Calu3 (cell line): ENCODE data around the gene GRIN1. TPM values are rescaled to one million over a fixed set of nuclear protein-coding genes. Genes with fewer than 3 reads are reported as not detected.
A peak's percentile ranks its signal among the peaks of the same experiment; 100 is the strongest.

Source experiments
- BruUV-seq: library from RNA; stranded (reverse); fragments of 400-500 nt; replicated peaks from 2 replicates; lab custom pipeline; 2021; lab: Mats Ljungman, UMichigan
- CTCF ChIA-PET: fragments of 300-600 bp; sonication (Branson Sonifier 250); formaldehyde crosslinking; loops from one replicate; lab custom pipeline; 2022; ENCODE audit warnings: antibody characterized with exemption; lab: Charles Lee
- DNase-seq: peaks from one replicate; pipeline ENCODE4 v3.0.0; 2022
- H3K27ac Mint-ChIP-seq: one replicate; pipeline ENCODE4 v1.8.0; 2022; ENCODE audit warnings: mixed read lengths; ENCODE audit not compliant: unreplicated experiment
- H3K27me3 Mint-ChIP-seq: one replicate; pipeline ENCODE4 v1.8.0; 2022; ENCODE audit warnings: mixed read lengths; ENCODE audit not compliant: unreplicated experiment
- H3K36me3 Mint-ChIP-seq: one replicate; pipeline ENCODE4 v1.8.0; 2022; ENCODE audit warnings: mild to moderate bottlenecking, moderate library complexity, mixed read lengths; ENCODE audit not compliant: insufficient read depth, unreplicated experiment
- H3K4me1 Mint-ChIP-seq: one replicate; pipeline ENCODE4 v1.8.0; 2022; ENCODE audit warnings: mild to moderate bottlenecking, low read depth, mixed read lengths; ENCODE audit not compliant: unreplicated experiment
- H3K4me3 Mint-ChIP-seq: one replicate; pipeline ENCODE4 v1.8.0; 2022; ENCODE audit warnings: mild to moderate bottlenecking, low read depth, moderate library complexity, mixed read lengths; ENCODE audit not compliant: unreplicated experiment
- H3K9me3 Mint-ChIP-seq: one replicate; pipeline ENCODE4 v1.8.0; 2022; ENCODE audit warnings: low read depth, mixed read lengths; ENCODE audit not compliant: unreplicated experiment
- intact Hi-C: fragments of 100-400 bp; cut with micrococcal nuclease; formaldehyde crosslinking; loops from one replicate; pipeline ENCODE4 v1.10.0; 2022; ENCODE audit not compliant: unreplicated experiment
- total RNA-seq: library from RNA; stranded (reverse); gene quantifications from 2 replicates; pipeline ENCODE4 v1.2.3, GENCODE V29; 2022
- TF ChIP-seq, protein P1 (sequence below): fragments of 200-600 bp; IDR thresholded peaks from one replicate; pipeline ENCODE4 v1.8.0; 2022; ENCODE audit warnings: antibody characterized with exemption; ENCODE audit not compliant: unreplicated experiment

GRIN1 gene
- total RNA-seq, 1 experiment from 2014 or later: 0.54 TPM

DNA sequence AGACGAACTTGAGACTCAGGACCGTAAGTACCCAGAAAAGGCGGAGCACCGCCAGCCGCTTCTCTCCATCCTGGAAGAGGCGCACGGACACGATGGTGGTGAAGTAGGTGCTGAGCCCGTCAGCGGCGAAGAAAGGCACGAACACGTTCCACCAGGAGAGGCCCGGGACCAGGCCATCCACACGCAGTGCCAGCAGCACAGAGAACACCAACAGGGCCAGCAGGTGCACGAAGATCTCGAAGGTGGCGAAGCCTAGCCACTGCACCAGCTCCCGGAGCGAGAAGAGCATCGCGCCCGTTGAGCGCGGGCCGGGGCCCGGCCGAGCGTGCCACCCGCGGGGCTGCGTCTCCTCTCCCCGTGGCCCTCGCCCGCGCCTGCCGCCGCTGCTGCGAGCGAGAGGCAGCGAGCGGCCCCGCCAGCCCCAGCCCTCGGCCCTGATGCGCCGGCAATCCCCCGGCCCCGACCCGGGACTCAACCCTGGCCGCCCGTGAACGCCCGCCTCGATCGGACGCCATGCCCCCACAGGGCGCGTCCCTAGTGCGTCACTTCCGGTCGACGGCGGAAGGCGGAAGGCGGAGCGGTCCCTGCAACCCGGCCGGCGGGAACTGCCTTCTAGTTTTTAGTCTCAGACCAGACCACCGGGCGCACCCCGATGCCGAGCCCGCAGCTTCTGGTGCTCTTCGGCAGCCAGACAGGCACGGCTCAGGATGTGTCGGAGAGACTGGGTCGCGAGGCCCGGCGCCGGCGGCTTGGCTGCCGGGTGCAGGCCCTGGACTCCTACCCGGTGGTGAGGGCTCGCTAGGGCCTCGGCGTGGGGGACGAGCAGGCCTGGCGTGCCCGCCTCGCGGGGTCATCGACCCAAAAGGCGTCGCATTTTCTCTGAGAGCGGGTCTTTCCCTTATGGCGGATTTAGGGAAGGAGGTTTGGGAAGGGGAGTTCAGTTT, 66.4 kb downstream of the GRIN1 start, which contains the start of the genes NDOR1 and TMEM203:
Gene NDOR1, plus strand, starts transcription at position 575 of the 944 bp plus-strand sequence. Its CDS starts 78 bp downstream, at position 653.
Gene TMEM203, minus strand, starts transcription at position 523 of the 944 bp plus-strand sequence. Its CDS starts 234 bp downstream, at position 289.
- H3K4me1 Mint-ChIP-seq: peaks cover 17% of the 10 kb centered on the region
- TSS peak; percentile 88 for BruUV-seq
- H3K4me3 Mint-ChIP-seq: peak within 1 kb of the TSS; percentile 92
- intact Hi-C loops: no loop called here
- peak within 1 kb of the TSS; percentile 84 for H3K27ac Mint-ChIP-seq
- no peaks in the 10 kb centered on the region for H3K27me3 Mint-ChIP-seq
- peak; percentile 87 for DNase-seq
- no peaks in the 10 kb centered on the region for H3K9me3 Mint-ChIP-seq
- peaks cover 49% of the 10 kb centered on the region for H3K36me3 Mint-ChIP-seq
- TF ChIP-seq, protein P1, sequence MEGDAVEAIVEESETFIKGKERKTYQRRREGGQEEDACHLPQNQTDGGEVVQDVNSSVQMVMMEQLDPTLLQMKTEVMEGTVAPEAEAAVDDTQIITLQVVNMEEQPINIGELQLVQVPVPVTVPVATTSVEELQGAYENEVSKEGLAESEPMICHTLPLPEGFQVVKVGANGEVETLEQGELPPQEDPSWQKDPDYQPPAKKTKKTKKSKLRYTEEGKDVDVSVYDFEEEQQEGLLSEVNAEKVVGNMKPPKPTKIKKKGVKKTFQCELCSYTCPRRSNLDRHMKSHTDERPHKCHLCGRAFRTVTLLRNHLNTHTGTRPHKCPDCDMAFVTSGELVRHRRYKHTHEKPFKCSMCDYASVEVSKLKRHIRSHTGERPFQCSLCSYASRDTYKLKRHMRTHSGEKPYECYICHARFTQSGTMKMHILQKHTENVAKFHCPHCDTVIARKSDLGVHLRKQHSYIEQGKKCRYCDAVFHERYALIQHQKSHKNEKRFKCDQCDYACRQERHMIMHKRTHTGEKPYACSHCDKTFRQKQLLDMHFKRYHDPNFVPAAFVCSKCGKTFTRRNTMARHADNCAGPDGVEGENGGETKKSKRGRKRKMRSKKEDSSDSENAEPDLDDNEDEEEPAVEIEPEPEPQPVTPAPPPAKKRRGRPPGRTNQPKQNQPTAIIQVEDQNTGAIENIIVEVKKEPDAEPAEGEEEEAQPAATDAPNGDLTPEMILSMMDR: no peak
- CTCF ChIA-PET: interaction anchor here (1.1 to 1.5 kb wide), 3 partner anchors 16 to 32 kb away, joined by 3 to 4 read pairs (median 3); partner anchors contain the start of gene RNF224

DNA sequence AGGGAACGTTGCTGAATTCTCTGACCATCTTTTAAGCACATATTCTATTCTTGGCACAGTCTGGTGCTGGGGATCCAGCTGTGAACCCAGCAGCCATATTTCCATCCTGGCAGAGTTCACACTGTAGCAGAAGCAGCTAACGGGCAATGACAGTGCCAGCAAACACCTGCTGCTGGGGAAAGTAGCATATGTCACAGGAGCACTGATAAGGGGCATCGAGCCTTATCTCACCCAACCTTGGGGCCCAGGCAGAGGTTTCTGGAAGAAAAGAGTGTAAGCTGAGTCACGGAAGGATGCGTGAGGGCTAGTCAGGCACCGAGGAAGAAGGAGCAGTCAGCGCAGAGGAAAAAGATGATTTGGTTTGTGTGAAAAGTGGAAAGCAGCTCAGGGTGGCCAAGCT, 67.6 kb downstream of the GRIN1 start:
- no TSS peak for BruUV-seq
- intact Hi-C loops: no loop called here
- Mint-ChIP-seq H3K9me3 (no peaks in the 10 kb centered on the region), H3K36me3 (peaks cover 45% of the 10 kb centered on the region), H3K4me3 (peak overlapping the region; percentile 92), H3K27me3 (no peaks in the 10 kb centered on the region), H3K27ac (peak overlapping the region; percentile 84), H3K4me1 (peaks cover 17% of the 10 kb centered on the region)
- no peak for DNase-seq
- TF ChIP-seq, protein P1: no peak
- CTCF ChIA-PET: no interaction called here

DNA sequence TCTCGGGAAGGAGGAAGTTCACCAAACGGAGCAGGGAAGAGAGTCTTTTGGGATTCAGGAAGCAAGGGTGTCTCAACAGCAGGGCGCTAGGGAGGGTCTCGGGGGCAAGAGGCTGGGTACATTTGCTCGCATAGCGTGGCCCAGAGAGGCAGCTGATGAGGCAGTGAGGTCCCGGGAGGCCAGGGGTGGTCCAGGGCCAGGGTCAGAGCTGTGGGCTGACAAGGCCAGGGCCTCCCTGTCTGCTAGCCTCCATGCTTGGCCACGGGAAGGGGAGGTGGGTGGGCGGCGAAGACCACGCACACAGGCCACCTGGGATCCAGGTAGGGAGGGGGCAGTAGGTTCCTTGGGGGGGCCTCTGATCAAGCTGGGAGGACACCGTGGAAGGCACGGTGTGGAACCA, 72.6 kb downstream of the GRIN1 start:
- BruUV-seq: no TSS peak

DNA sequence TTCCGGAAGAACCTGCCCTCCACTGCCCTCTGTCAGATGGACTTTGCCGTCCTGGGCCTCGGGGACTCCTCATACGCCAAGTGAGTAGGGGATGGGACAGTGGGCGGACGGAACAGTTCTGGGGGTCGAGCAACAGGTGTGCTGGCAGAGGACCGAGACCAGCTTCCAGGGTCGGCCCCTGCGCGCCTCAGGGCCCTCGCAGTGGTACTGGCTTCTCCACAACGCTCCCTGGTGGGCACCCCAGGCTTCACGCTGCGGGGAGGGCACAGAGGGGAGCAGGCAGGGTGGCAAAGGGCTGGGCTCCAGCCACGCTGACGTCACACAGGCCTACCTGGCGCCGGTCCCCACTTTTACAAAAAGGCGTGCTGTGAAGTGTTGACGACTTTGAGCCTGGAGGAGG, 73.6 kb downstream of the GRIN1 start:
- Mint-ChIP-seq H3K9me3 (no peaks in the 10 kb centered on the region), H3K27ac (no peak overlapping the region), H3K27me3 (no peaks in the 10 kb centered on the region), H3K36me3 (peaks cover 29% of the 10 kb centered on the region), H3K4me1 (peaks cover 2% of the 10 kb centered on the region), H3K4me3 (no peak overlapping the region)
- BruUV-seq: no TSS peak
- DNase-seq: no peak
- CTCF ChIA-PET: no interaction called here
- intact Hi-C loops: no loop called here
- TF ChIP-seq, protein P1: no peak

More for the DNA sequence above, 72.6 kb downstream of the GRIN1 start:
- peaks cover 30% of the 10 kb centered on the region for H3K36me3 Mint-ChIP-seq
- peaks cover 12% of the 10 kb centered on the region for H3K4me1 Mint-ChIP-seq
- H3K4me3 Mint-ChIP-seq: no peak overlapping the region
- TF ChIP-seq, protein P1: no peak
- H3K27me3 Mint-ChIP-seq: no peaks in the 10 kb centered on the region
- CTCF ChIA-PET: no interaction called here
- no peaks in the 10 kb centered on the region for H3K9me3 Mint-ChIP-seq
- H3K27ac Mint-ChIP-seq: no peak overlapping the region
- intact Hi-C loops: no loop called here
- no peak for DNase-seq
